GM19397 (cell line): ENCODE data around the gene FALEC.

Experiments used
- ATAC-seq: cut with Tn5 transposase; IDR thresholded peaks from one replicate; pipeline ENCODE4 v1.9.1; 2021; ENCODE audit warnings: mild to moderate bottlenecking, moderate library complexity; ENCODE audit not compliant: unreplicated experiment

Gene FALEC

DNA sequence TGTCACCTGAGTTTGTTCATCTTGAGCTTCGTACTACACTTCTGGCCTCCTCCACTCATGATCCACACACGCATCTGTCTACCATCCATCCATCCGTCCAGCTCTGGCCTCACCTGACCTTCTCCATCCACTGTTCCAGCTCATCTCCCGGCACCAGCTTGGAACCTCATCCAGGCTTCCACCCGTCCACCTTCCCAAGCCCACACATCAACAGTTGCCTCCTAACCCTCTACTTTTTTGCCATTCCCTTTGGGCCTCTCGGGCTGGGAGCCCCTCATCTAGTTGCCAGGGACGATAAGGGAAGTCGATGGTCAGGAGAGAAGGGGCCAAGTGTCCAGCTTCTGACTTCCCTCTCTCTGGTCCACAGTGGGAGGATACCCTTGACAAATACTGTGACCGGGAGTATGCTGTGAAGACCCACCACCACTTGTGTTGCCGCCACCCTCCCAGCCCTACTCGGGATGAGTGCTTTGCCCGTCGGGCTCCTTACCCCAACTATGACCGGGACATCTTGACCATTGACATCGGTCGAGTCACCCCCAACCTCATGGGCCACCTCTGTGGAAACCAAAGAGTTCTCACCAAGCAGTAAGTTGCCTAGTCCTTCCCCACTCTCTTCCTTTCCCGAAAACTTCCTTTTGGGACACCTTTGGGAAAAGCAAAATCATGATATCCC is 3.4 kb upstream of the FALEC start:
- ATAC-seq: no peak

DNA sequence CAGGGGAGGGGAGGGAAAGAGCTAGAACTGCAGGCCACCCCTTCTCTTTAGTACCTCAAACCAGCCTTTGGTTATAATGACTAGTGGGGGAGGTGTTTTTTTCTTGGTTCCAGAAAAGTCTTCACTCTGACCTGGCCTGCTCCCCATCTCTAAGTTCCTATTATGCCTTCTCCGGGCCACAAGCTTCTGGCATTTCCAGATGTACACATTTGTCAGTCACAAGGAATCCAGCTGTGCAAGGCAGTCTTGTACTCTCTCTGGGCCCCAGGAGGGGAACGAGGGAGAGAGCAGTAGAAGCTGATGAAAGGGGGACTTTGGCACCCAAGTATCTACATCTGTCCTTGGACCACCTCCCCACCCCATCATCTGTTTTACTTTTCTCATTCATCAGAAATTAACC is 2.7 kb upstream of the FALEC start:
- no peak for ATAC-seq

DNA sequence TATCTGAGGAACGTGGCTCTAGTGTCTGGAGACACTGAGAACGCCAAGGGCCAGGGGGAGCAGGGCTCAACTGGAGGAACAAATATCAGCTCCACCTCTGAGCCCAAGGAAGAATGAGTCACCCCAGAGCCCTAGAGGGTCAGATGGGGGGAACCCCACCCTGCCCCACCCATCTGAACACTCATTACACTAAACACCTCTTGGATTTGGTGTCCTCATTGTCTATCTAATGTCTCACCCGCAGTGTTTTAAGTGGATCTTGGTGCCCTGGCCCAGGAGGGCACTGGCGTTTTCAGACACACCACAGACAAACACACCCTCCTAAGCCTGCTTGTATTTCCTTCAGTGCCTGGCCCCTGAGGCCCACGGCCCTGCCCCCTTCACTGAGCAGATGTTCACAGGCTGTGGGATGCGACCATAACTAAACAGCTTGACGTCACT is 2.2 kb upstream of the FALEC start:
- ATAC-seq: no peak

DNA sequence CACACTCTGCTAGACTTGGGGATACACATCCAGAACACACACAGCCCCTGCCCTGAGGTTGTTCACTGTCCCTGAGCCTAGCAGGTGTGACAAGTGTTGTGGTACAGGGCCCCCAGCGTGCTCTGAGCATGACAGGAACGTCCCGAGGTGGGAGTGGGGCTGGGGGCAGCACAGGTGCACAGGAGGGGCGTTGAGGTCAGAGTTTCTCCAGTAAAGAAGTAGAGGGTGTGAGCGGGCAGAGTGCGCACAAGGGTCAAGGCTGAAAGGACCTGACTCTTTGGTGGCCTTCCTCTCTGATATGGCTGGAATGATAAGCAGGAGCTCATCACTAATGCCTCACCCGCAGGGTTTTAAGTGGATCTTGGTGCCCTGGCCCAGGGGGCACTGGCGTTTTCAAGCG is 1.3 kb upstream of the FALEC start:
- no peak for ATAC-seq

DNA sequence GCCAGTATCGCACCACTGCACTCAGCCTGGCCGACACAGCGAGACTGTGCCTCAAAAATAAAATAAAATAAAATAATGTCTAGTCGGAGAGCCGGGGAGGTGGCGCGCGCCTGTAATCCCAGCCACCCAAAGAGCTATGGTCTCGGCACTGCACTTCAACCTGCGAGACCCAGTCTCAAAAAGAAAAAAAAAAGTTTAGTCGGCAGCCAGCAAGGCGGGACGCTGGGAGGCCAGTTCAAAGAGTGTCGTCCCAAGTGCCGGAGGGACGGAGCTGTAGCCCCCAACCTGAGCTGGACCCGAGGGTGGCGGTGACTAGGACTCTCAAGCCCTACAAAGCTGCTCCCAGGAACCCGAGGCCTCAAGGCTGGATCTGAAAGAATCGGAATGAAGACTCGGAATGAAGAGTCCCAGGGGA is 632 bp upstream of the FALEC start:
- no peak for ATAC-seq

DNA sequence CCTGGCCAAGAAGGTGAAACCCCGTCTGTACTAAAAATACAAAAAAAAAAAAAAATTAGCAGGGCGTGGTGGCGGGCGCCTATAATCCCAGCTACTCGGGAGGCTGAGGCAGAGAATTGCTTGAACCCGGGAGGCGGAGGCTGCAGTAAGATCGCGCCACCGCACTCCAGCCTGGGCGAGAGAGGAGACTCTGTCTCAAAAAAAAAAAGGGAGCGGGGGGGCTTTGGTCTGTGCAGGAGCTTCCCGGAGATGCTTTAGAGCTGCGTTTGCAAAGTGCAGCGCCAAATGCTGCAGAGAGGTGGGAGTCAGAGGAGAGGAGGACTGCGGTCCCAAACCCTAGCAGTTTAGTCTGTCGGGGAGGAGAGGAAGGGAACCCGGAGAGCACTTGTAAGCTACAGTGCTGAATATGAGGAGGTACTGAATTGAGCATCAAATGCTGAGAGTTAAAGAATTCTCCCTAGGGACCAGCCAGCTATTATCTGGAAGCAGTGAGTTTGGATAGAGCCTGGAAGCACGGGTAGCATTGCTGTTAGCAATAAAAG is 569 bp downstream of the FALEC start:
- no peak for ATAC-seq

DNA sequence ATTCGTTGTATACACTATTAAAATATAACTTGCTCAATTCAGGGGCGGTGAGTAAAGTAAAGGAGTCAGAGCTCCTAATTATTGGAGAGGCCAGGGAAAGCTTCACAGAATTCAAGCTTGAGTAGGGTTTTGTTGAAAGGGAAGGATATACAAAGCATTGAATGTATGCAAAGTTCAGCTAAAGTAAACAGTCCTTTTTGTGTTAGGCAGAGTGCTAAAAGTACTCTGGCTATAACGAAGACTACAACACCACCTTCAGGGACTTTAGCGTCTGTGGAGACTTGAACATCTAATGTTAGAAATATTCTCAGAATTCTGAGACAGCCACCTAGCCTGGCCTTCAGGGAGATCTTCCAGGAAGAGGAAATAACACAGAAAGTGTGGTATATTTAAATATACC is 1.1 kb downstream of the FALEC start:
- no peak for ATAC-seq

DNA sequence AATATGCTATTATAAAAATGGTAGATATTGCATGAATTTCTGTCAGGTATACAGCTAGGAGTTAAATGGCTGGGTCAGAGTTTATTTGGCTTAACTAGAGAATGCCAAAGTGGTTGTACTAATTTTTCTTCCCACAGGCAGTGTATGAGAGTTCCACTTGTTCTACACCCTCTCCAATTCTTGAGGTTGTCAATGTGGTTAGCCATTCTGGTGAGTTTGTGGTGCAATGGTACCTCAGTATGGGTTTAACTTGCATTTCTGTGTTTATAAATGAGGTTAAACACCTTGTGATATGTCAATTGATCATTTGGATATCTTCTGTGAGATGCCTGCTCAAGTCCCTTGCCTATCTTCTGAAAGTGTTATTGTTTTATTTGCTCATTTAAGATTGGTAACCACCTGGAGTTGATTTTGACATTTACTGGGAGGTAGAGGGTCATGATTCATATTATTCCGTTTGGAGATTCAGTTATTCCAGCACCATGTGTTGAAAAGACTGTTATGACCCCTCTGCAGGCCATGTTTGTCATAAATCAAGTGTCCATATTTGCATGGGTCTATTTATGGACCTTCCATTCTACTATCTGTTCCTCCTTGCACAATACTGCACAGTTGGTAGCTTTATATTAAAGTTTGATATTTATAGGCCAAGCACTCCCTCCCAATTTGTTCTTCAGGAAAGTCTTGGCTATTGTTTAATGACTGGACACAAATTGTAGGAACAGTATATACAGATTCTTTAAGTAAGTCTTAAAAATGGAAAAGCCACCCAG is 5.8 kb downstream of the FALEC start:
- ATAC-seq: no peak

DNA sequence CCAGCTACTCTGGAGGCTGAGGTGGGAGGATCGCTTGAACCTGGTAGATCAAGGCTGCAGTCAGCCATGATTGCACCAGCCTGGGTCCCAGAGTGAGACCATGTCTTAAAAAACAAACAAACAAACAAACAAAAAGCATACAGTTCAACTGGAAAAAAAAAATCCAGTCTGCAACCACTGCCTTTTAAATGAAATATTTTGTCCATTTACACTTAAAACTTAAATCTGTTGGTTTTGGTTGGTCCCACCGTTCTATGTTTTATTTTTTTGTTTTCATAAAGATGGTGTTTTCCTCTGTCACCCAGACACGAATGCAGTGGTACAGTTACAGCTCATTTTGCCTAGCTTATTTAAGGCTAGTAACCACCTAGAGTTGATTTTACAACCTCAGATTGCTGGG is 9.8 kb downstream of the FALEC start:
- no peak for ATAC-seq

DNA sequence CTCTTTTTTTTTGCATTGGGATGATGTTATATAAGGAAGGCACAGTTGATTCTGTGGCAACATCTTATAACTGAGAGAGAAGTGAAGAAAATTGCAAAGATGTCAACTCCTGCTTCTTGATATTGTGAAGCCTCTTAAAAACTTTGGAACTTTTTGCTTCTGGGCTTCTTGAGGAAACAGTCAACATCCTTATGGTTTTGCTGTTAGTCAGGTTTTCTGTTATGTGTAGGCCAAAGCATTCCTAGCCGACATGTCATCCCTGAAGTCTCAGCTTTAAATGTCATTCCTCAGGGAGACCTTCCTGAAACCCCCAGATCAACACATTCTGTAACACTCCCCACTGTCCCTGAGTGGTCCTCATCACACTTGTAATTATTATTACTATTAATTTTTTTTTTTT is 12.6 kb downstream of the FALEC start:
- no peak for ATAC-seq

DNA sequence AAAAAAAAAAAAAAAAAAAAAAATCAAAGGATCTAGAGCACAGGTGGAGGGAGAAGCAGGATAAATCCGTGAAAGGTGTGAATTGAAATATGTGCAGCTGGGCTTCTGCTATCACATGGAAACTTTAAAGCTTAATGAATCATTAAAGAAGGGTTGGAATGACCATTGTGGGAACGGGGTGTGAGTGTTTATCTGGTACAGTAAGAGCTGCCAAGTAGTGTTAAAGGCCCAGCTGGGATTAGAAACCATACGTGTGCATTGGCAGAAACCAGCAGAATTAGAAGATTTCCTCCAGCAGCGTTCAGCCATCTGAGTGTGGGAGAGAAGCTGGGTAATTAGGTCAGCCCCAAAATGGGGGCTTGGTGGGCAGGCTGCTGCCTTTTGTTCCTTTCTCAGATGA is 13.5 kb downstream of the FALEC start:
- no peak for ATAC-seq

DNA sequence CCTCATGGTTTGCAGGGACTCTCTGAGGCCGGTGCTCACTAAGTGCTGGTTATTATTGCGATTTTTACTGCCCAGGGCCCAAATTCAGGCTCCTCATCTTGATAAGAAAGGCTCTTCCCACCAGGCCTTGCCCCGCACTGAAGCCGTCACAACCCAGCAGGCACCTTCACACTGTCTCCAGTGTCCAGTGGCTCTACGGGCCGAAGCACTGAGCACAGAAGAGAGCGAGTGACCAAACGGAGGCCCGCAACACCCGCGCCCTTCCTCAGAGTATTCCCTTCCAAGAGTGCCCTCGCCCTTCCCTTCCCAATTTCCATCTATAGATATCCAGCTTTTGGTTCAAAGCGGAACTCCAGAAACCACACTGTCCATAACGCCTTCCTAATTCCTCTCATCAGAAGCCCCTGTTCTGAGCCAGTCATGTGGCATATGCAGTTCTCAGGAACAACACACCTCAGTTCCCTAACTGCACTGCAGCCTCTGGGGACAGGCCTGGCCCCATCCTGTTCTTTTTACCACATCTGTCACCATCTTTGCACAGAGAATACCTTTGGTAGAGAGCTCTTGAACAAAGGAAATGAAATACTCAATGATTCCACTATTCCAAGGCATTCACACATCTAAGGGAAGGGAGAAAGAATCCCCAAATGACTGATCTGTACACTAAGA is 15.1 kb downstream of the FALEC start:
- ATAC-seq: no peak

DNA sequence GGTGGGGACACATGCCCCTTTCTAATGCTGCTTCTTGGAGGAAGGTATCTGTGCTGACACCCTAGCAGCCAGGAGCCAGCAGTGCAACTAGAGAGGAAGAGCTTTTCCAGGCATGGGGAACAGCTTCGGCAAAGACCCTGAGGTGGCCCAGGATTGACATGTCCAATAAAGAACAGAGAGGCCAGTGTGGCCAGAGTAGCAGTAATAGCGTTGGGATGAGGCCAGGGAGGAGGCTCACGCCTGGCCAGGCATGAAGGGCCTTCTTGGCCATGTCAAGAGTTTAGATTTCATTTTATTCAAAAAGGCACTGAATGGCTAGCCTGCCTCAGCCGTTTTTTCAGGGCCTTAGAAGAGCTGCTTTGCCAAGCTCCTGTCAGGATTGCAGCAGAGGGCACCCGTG is 17.3 kb downstream of the FALEC start:
- ATAC-seq: no peak

DNA sequence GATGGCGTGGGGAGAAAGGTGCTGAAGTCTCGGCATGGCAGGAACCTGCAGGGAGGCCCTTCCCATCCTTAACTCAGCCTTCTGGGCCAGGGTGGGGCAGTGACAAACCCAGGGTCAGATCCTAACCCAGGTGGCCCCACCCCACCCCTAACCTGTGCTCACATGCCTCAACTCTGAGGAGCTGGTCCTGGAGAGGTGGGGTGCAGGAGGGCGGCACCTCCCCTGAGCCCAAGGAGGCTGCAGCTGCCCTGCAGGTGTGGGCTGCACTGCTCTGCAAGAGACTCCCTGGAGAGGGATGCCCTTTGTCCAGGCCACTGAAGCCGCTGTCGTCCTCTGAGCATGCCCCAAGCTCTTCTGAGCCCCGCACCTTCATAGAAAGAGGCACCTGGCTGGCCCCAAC is 18.4 kb downstream of the FALEC start:
- ATAC-seq: no peak

DNA sequence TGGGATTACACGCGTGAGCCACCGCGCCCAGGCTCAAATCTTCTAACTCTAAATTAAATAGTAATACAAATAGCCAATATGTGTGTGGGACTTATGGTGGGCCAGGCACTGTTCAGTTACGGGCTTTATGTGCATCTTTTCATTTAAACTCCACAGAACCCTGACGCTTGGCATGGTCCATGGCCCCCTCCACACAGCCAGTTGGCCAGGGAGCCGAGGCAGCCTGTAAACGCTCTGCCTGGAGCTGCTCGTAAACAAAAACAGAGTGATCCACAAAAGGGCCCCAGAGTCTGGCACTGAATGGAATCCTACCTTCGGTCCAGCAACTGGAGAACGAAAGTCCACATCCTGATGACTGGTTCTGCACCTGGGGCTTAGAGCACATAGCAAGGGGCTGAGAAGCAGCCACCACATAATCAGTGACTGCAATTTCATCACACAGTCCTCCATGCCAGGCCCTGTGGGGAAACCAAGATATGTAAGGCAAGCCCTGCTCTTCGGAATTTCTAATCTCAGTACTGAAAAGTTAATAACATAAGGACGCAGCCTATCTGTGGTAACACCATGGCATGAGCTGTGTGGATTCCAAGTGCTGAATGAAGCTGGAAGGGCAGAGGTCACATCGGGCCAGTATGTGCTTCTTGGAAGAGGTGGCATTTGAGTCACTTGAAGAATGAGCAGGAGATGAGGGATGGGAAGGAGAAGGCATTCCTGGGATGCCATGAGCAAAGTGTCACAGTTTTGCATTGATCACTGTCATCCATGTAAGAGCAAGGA is 20.1 kb downstream of the FALEC start:
- no peak for ATAC-seq

DNA sequence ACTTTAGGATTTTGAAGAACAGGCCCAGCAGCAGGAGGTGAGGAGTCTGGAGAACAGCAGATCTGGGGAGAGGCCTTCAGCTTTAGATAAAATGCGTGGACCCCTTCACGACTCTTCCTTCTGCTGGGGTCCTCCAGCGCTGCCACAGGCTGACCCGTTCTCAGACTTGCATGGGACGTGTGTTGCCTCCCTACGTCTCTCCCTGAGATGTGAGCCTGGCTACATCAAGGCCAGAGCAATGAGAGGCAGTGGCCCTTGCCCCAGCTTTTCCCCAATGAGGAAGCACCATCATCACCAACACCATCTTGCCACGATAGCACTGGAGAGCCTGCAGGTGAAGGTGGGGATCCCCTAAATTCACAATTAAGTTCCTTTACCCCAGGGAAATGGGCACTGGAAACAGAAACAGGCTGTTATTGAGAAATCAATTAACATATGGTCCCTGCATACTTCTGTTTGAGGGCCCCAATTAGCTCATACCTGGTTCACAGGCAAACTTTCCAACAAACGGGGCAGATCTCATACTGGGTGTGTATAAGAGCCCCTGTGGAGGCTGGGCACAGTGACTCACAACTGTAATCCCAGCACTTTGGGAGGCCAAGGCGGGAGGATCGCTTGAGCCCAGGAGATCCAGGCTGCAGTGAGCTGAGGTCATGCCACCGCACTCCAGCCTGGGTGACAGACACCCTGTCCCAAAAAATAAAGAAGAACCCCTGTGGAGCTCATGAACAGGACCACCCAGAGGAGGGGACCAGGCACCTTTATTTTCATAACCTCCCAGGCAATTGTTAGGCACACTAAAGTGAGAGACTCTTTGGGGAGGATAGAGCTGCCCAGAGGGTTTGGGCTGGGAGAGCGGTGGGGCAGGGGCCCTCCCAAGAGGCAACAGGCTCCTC is 21.5 kb downstream of the FALEC start:
- ATAC-seq: no peak

DNA sequence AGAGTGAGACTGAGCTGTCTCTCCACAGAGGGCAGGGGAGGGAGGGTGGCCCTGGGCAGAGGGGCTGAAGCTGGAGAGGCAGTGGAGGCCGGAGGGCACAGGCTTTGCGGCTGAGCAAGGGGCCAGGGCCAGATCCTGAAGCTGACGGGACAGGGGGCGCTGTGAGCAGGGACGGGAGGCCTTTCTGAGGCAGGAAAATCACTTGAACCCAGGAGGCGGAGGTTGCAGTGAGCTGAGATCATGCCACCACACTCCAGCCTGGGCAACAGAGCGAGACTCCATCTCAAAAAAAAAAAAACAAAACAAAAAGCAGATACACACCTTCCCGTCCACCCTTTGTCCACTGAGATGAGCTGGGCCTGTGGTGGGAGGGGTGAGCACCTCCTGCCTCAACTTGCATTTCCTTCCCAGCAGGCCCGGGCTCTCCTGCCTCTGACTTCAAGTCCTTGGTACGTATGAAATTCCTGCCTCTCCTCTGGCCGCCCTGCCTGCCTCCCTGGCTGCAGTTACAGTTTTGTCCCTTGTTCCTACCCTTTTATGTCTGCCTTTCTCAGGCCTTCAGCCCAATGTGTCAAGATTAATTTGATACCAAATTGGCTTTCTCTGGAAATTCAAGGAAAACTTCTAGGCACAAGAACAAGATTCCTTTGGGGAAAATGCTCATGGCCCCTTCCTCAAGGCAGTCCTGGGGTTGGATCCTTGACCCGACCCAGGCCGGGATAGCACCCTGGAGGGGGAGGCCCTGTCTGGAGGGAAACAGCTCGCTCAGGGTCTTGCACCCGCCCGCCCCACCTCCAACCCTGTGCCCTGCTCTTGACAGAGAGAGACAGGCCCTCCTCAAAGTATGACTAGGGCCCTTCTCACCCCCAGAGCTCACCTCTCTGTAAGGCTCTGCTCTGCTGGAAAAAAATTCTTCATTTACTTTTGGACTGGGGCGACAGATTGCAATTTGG is 22.5 kb downstream of the FALEC start:
- no peak for ATAC-seq

DNA sequence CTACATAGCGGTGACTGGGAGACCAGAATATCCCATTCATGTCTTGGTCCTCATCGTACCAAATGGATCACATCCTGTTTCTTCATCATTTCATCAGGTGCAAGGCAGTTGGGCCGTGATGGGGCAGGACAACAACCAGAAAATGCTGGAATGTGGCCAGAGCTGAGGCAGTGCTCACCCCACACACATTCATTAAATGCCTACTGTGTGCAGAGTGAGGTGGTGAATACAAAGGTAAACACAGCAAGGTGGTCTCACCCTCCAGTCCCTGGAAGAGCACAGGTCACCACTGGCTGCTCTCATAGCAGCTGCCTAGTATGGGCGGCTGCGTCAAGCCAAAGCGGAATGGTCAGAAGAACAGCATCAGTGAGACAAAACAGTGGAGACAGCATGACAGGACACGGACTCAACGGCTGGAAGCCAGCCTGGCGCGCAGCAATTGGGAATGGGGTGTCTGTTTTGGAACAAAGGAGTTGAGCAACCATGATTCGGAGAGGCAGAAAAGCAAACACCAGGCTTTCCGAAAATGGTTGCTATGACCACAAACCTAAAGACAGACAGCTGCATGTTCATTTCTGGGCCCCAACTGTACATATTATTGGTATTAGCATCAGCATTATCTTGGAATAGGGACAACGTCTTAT is 28.1 kb downstream of the FALEC start:
- ATAC-seq: no peak
